WTC11 (cell line): Measurements from ENCODE around the gene PRKG2. TPM values are rescaled to one million over a fixed set of nuclear protein-coding genes. Genes with fewer than 3 reads are reported as not detected.

Experiments
- ATAC-seq: fragments of 200-7000 bp; cut with Tn5 transposase; 2 replicates; pipeline ENCODE4 v1.10.0; 2021; ENCODE audit warnings: mild to moderate bottlenecking, moderate library complexity
- CTCF ChIA-PET: fragments of 300-600 bp; sonication (Branson Sonifier 250); formaldehyde crosslinking; loops from one replicate; lab custom pipeline; 2021; ENCODE audit warnings: antibody characterized with exemption; lab: Charles Lee
- POLR2A ChIA-PET: fragments of 350-600 bp; sonication (Branson Sonifier 250); formaldehyde crosslinking; loops from one replicate; lab custom pipeline; 2021; ENCODE audit warnings: antibody characterized with exemption; lab: Charles Lee
- DNase-seq: peaks from one replicate; pipeline ENCODE4 v3.0.0; 2021; ENCODE audit warnings: low spot score
- H3K27ac Mint-ChIP-seq: 2 replicates; pipeline ENCODE4 v1.8.0; 2021; ENCODE audit warnings: mixed read lengths
- H3K27me3 Mint-ChIP-seq: 2 replicates; pipeline ENCODE4 v1.8.0; 2021; ENCODE audit warnings: low read depth, mild to moderate bottlenecking, moderate library complexity, mixed read lengths
- H3K36me3 Mint-ChIP-seq: 2 replicates; pipeline ENCODE4 v1.8.0; 2021; ENCODE audit warnings: mixed read lengths
- H3K4me1 Mint-ChIP-seq: 2 replicates; pipeline ENCODE4 v1.8.0; 2022; ENCODE audit warnings: mixed read lengths
- H3K4me3 Mint-ChIP-seq: 2 replicates; pipeline ENCODE4 v1.8.0; 2021; ENCODE audit warnings: mild to moderate bottlenecking, moderate library complexity, mixed read lengths
- H3K9me3 Mint-ChIP-seq: 2 replicates; pipeline ENCODE4 v1.8.0; 2021; ENCODE audit warnings: mixed read lengths
- AFF4 ChIP-seq: sonication (generic); formaldehyde crosslinking; IDR thresholded peaks from 2 replicates; pipeline ENCODE4 v1.8.1; 2023; ENCODE audit warnings: mild to moderate bottlenecking, missing genetic modification reagents, borderline replicate concordance
- ARID4B ChIP-seq: sonication (generic); formaldehyde crosslinking; IDR thresholded peaks from 2 replicates; pipeline ENCODE4 v1.8.0; 2023; ENCODE audit warnings: missing genetic modification reagents, mild to moderate bottlenecking, borderline replicate concordance
- CREM ChIP-seq: sonication (generic); formaldehyde crosslinking; IDR thresholded peaks from 2 replicates; pipeline ENCODE4 v1.8.1; 2022; ENCODE audit warnings: mild to moderate bottlenecking, missing genetic modification reagents, moderate library complexity
- ESRRA ChIP-seq: sonication (generic); formaldehyde crosslinking; IDR thresholded peaks from 2 replicates; pipeline ENCODE4 v1.8.1; 2022; ENCODE audit warnings: mild to moderate bottlenecking, missing genetic modification reagents, borderline replicate concordance
- GABPB1 ChIP-seq: sonication (generic); formaldehyde crosslinking; IDR thresholded peaks from 2 replicates; pipeline ENCODE4 v1.8.1; 2023; ENCODE audit warnings: mild to moderate bottlenecking, missing genetic modification reagents
- HMGA2 ChIP-seq: fragments of 250-450 bp; sonication (Bioruptor Pico); IDR thresholded peaks from 2 replicates; pipeline ENCODE4 v1.4.0; 2021; ENCODE audit warnings: mild to moderate bottlenecking, moderate library complexity
- HMGXB4 ChIP-seq: sonication (generic); formaldehyde crosslinking; IDR thresholded peaks from 2 replicates; pipeline ENCODE4 v1.8.1; 2023; ENCODE audit warnings: mild to moderate bottlenecking, moderate library complexity, missing genetic modification reagents
- IRF2 ChIP-seq: sonication (generic); formaldehyde crosslinking; IDR thresholded peaks from 2 replicates; pipeline ENCODE4 v1.8.0; 2022; ENCODE audit warnings: low read depth, missing genetic modification reagents, borderline replicate concordance
- MXD4 ChIP-seq: fragments of 250-450 bp; sonication (Bioruptor Pico); IDR thresholded peaks from 2 replicates; pipeline ENCODE4 v1.8.0; 2021; ENCODE audit warnings: mild to moderate bottlenecking, moderate library complexity, borderline replicate concordance
- NR1H2 ChIP-seq: sonication (generic); formaldehyde crosslinking; IDR thresholded peaks from 2 replicates; pipeline ENCODE4 v1.9.0; 2021; ENCODE audit warnings: mild to moderate bottlenecking, moderate library complexity, missing genetic modification reagents
- PRRX2 ChIP-seq: fragments of 250-450 bp; sonication (Bioruptor Pico); IDR thresholded peaks from 2 replicates; pipeline ENCODE4 v1.8.0; 2021; ENCODE audit warnings: mild to moderate bottlenecking
- SP1 ChIP-seq: sonication (generic); formaldehyde crosslinking; conservative IDR thresholded peaks from 2 replicates; pipeline ENCODE4 v1.8.1; 2022; ENCODE audit warnings: missing genetic modification reagents
- STAT6 ChIP-seq: sonication (generic); formaldehyde crosslinking; conservative IDR thresholded peaks from 2 replicates; pipeline ENCODE4 v1.8.1; 2023; ENCODE audit warnings: mild to moderate bottlenecking, low read depth, missing genetic modification reagents, moderate library complexity
- ZBTB21 ChIP-seq: sonication (generic); formaldehyde crosslinking; IDR thresholded peaks from 2 replicates; pipeline ENCODE4 v1.8.1; 2023; ENCODE audit warnings: mild to moderate bottlenecking, missing genetic modification reagents, borderline replicate concordance
- ZNF138 ChIP-seq: sonication (generic); formaldehyde crosslinking; conservative IDR thresholded peaks from 2 replicates; pipeline ENCODE4 v1.8.1; 2022; ENCODE audit warnings: mild to moderate bottlenecking, moderate library complexity, missing genetic modification reagents
- ZNF671 ChIP-seq: fragments of 250-450 bp; sonication (Bioruptor Pico); IDR thresholded peaks from 2 replicates; pipeline ENCODE4 v1.8.0; 2021; ENCODE audit warnings: mild to moderate bottlenecking
- total RNA-seq: library from RNA; stranded (reverse); gene quantifications from 3 replicates; pipeline ENCODE4 v1.2.3, GENCODE V29; 2021

The PRKG2 gene
- total RNA-seq, 1 experiment from 2014 or later: 2.7 TPM

GRCh38 chr4:81116566-81116965 is 98.5 kb downstream of the PRKG2 start (continued):
- TF ChIP-seq ARID4B: no peak
- TF ChIP-seq SP1: no peak
- no peak for TF ChIP-seq HMGXB4 (CRISPR knock-in tag)
- TF ChIP-seq STAT6 (CRISPR knock-in tag): no peak
- no peak for TF ChIP-seq ZNF671 (CRISPR knock-in tag)
- TF ChIP-seq PRRX2 (CRISPR knock-in tag): no peak

GRCh38 chr4:81113024-81113423 is 102.0 kb downstream of the PRKG2 start:
- ChIA-PET POLR2A (no interaction called here), CTCF (interaction anchor here (1.0 kb wide), 1 partner anchor 147 kb away, joined by 3 read pairs; no protein-coding TSS in a partner anchor)
- H3K9me3 Mint-ChIP-seq: no peaks in the 10 kb centered on the region
- H3K27ac Mint-ChIP-seq: no peak overlapping the region
- ATAC-seq (no peak), DNase-seq (no peak)
- no peak overlapping the region for H3K4me3 Mint-ChIP-seq
- TF ChIP-seq ZBTB21 (CRISPR knock-in tag): no peak
- no peak for TF ChIP-seq MXD4 (CRISPR knock-in tag)
- TF ChIP-seq HMGA2 (CRISPR knock-in tag): no peak
- TF ChIP-seq GABPB1: no peak
- no peak for TF ChIP-seq HMGXB4 (CRISPR knock-in tag)
- TF ChIP-seq IRF2 (CRISPR knock-in tag): no peak
- no peak for TF ChIP-seq ZNF138 (CRISPR knock-in tag)
- no peak for TF ChIP-seq AFF4 (CRISPR knock-in tag)
- TF ChIP-seq CREM (CRISPR knock-in tag): no peak
- TF ChIP-seq NR1H2 (CRISPR knock-in tag): no peak
- no peak for TF ChIP-seq ESRRA (CRISPR knock-in tag)
- no peak for TF ChIP-seq PRRX2 (CRISPR knock-in tag)
- no peak for TF ChIP-seq ARID4B
- peaks cover 3% of the 10 kb centered on the region for H3K4me1 Mint-ChIP-seq
- no peaks in the 10 kb centered on the region for H3K27me3 Mint-ChIP-seq
- no peaks in the 10 kb centered on the region for H3K36me3 Mint-ChIP-seq
